ENCODE data around the gene NYNRIN. TPM values are rescaled to one million over a fixed set of nuclear protein-coding genes. Genes with fewer than 3 reads are reported as not detected.
"Not testable (repeated sequence)": the region's sequence is repeated elsewhere in the genome, so short reads cannot be mapped to it uniquely, and the experiment has no call there.

NYNRIN gene
- total RNA-seq, 1 donor from 2014 or later, result 6.2 TPM

- no peak for DNase-seq (ENCODE audit: low read depth)
- no peak overlapping the region for H3K4me3 ChIP-seq (ENCODE audit: low read depth, low read length)
- no peak for TF ChIP-seq CTCF (conservative IDR thresholded peaks at IDR 0.05; ENCODE audit: low read depth, low read length)
These were observed 28.7 kb upstream of the NYNRIN start for GRCh38 chr14:24369907-24370687.

DNA sequence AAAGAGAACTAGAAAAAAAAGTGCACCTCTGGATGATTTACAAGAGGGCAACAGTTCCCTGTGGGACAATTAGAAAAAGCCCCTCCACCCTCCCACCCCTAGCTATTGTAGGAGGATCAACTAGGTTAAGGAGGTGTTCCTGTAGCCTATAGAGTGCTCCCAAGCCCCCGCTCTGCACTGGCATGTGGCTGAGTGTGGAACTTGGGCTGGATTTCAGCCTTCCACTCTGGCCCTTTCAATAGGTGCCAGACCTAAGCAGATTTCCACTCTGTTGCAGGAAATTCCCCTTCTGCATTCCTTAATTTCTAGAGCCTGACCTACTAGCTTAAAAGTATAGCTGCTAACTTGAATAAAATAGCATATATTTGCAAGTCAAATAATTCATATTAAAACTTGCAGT lies 28.1 kb upstream of the NYNRIN start:
- DNase-seq (ENCODE audit: low read depth), result no peak
- no peak overlapping the region for H3K4me3 ChIP-seq (ENCODE audit: low read depth, low read length)

DNA sequence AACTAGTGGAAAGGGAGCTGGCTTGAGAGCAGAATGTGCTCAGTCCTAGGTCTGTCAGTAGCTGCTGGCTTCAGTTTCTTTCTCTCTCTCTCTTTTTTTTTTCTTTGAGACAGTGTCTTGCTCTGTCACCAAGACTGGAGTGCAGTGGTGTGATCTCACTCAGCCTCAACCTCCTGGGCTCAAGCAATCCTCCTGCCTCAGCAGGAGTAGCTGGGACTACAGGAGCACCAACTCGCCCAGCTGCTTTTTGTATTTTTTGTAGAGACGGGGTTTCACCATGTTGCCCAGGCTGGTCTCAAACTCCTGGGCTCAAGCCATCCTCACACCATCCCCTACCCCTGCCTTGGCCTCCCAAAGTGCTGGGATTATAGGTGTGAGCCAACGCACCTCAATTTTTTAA lies 27.2 kb upstream of the NYNRIN start:
- H3K4me3 ChIP-seq (ENCODE audit: low read depth, low read length); DNase-seq (ENCODE audit: low read depth): not testable (repeated sequence)

More for the DNA sequence above, 28.1 kb upstream of the NYNRIN start:
- no peak for TF ChIP-seq CTCF (conservative IDR thresholded peaks at IDR 0.05; ENCODE audit: low read depth, low read length)

- TF ChIP-seq CTCF (conservative IDR thresholded peaks at IDR 0.05; ENCODE audit: low read depth, low read length), result no peak
- no peak for DNase-seq (ENCODE audit: low read depth)
- no peak overlapping the region for H3K4me3 ChIP-seq (ENCODE audit: low read depth, low read length)
These were observed 25.9 kb upstream of the NYNRIN start for GRCh38 chr14:24372701-24373416.

- TF ChIP-seq CTCF (conservative IDR thresholded peaks at IDR 0.05; ENCODE audit: low read depth, low read length), result no peak
- no peak overlapping the region for H3K4me3 ChIP-seq (ENCODE audit: low read depth, low read length)
- DNase-seq (ENCODE audit: low read depth), result no peak
These were observed 22.2 kb upstream of the NYNRIN start for GRCh38 chr14:24376448-24377070.

GRCh38 chr14:24377126-24377525 lies 21.7 kb upstream of the NYNRIN start:
- no peak for DNase-seq (ENCODE audit: low read depth)
- TF ChIP-seq CTCF (conservative IDR thresholded peaks at IDR 0.05; ENCODE audit: low read depth, low read length), result no peak

DNA sequence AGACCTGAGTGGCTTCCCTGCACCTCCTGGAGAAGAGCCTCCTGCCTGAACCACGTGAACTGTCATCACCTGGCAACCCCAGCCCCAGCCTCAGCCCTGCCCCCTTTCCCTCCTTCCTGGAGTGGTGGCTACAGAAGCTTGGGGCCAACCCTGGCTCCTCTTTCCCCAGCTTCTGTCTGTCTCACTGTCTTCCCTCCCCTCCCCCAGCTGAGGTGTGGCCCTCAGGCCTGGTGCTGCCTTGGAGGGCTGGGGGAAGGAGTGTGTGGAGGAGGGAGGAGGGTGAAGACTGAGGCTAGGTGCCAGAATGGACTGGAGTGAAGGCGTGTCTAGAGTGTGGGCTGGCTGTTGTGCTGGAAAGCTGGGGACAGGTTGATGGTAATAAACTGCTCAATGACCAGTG lies 21.1 kb upstream of the NYNRIN start:
- DNase-seq (ENCODE audit: low read depth), result no peak
- no peak overlapping the region for H3K4me3 ChIP-seq (ENCODE audit: low read depth, low read length)
- no peak for TF ChIP-seq CTCF (conservative IDR thresholded peaks at IDR 0.05; ENCODE audit: low read depth, low read length)

More at GRCh38 chr14:24377126-24377525, 21.7 kb upstream of the NYNRIN start:
- no peak overlapping the region for H3K4me3 ChIP-seq (ENCODE audit: low read depth, low read length)
